HUES48 (cell line): ENCODE measurements around the gene TPD52L2.

ENCODE experiments used
- H3K27ac ChIP-seq: one replicate; pipeline ENCODE4 v1.7.0; 2013; ENCODE audit warnings: low read depth, low read length, inconsistent platforms
- H3K27me3 ChIP-seq: 2 replicates; pipeline ENCODE4 v1.6.1; 2013; ENCODE audit warnings: mild to moderate bottlenecking, low read length; ENCODE audit not compliant: control insufficient read depth, insufficient read depth
- H3K36me3 ChIP-seq: 2 replicates; pipeline ENCODE4 v1.6.1; 2013; ENCODE audit warnings: low read length; ENCODE audit not compliant: control insufficient read depth, insufficient read depth
- H3K4me1 ChIP-seq: 2 replicates; pipeline ENCODE4 v1.6.1; 2013; ENCODE audit warnings: mild to moderate bottlenecking, low read length; ENCODE audit not compliant: control insufficient read depth, insufficient read depth
- H3K4me3 ChIP-seq: 2 replicates; pipeline ENCODE4 v1.5.1; 2013; ENCODE audit warnings: mild to moderate bottlenecking, low read depth, low read length
- H3K9ac ChIP-seq: 2 replicates; pipeline ENCODE4 v1.6.1; 2013; ENCODE audit warnings: mild to moderate bottlenecking, low read depth, low read length, moderate library complexity
- H3K9me3 ChIP-seq: 2 replicates; pipeline ENCODE4 v1.6.1; 2013; ENCODE audit warnings: low read length; ENCODE audit not compliant: control insufficient read depth, insufficient read depth

TPD52L2 gene

DNA sequence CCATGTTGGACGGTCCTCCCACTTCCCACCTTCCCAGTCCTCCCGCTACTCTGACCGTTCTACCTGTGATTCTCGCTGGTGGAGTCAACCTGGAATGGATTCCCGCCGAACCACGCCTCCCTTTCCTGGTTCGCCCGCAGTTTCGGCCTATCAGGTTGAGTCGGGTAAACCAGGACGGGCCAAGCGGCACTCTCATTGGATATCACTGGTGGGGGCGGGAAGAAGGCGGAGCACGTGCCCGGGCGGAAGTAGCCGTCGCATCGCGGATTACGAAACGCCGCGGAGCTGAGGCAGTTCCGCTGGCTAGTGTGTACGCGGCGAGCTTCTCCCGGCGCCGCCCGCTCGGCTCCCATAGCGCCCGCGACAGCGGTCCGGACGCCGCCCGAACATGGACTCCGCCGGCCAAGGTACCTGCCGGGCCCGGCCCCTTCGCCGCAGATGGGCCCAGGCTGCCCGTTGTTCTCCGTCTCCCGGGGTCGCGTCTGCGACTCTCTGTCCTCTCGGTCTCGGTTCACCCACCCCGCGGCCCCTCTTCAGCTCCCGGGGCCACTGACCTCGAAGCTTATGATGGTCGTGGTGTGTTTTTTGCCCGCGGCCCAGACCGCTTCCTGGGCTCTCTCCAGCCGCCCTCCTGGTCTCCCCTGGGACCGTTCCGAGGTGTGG, at the start of gene TPD52L2:
Gene TPD52L2, plus strand, starts transcription at position 293 of the 663 bp plus-strand sequence. Its CDS starts 96 bp downstream, at position 389.
- Histone ChIP-seq H3K9ac (peak within 1 kb of the TSS; percentile 81), H3K4me1 (peaks cover 10% of the 10 kb centered on the region), H3K36me3 (peaks cover 36% of the 10 kb centered on the region), H3K4me3 (peak within 1 kb of the TSS; percentile 82), H3K27me3 (no peaks in the 10 kb centered on the region), H3K9me3 (no peaks in the 10 kb centered on the region), H3K27ac (peak within 1 kb of the TSS; percentile 87)

GRCh38 chr20:63815615-63816253, 49.3 kb upstream of the TPD52L2 start:
- H3K27me3 ChIP-seq, result no peaks in the 10 kb centered on the region
- no peak overlapping the region for H3K9ac ChIP-seq
- H3K36me3 ChIP-seq, result no peaks in the 10 kb centered on the region

DNA sequence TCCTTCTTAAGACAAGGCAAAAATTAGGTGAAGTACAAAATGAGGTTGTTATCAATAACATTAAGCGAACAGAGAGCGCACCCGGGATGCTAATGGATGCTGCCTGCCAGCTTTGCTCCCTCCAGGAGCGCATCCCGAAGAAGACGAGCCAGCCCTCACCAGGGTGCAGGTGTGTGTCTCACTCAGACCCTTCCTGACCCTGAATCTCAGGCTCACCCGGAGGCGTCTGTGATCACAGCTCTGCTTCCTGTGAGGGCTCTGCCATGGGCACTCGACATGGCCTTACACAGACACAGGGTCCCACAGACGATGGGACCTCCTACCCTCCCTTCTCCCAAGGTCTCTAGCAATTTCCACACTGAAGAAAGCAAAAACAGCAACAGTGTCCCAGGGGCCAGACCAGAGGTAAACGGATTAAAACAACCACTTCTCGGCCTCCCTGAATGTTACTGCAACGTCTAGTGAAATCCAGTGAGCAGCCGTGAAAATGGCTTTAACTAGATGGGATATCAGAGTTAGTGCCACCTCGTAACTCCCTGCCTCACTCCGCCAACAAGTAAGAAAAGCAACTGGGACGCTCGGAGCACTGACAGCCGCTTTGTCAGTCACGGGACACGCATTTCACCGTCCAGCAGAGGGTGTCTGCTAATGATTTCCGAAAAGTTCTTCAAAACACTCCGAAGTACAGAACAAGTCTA, 45.7 kb upstream of the TPD52L2 start:
- Histone ChIP-seq H3K9ac (no peak overlapping the region), H3K4me3 (no peak overlapping the region), H3K27ac (no peak overlapping the region), H3K4me1 (no peaks in the 10 kb centered on the region), H3K27me3 (no peaks in the 10 kb centered on the region), H3K9me3 (no peaks in the 10 kb centered on the region), H3K36me3 (no peaks in the 10 kb centered on the region)

More at GRCh38 chr20:63815615-63816253, 49.3 kb upstream of the TPD52L2 start:
- H3K9me3 ChIP-seq, result no peaks in the 10 kb centered on the region
- H3K27ac ChIP-seq, result no peak overlapping the region
- H3K4me1 ChIP-seq, result no peaks in the 10 kb centered on the region
- no peak overlapping the region for H3K4me3 ChIP-seq

DNA sequence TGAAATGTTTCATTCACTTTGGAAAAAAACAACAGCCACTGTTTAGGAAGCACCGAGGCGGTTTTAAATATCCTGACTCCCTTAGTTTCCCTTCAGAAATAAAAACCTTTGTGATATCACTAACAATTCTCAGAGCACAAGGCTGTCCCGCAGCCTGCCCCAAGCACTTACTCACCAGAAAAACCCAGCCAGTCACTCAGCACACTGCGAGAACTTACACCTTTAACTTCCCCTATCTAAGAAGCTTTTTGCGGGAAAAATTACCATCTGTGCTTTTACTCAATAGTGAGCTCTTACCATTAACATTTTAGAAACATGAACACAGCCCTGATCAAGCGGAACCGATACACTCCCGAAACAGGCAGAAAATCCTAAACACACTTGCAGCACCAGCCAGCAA, 43.3 kb upstream of the TPD52L2 start:
- no peaks in the 10 kb centered on the region for H3K27me3 ChIP-seq
- H3K4me1 ChIP-seq, result no peaks in the 10 kb centered on the region
- no peak overlapping the region for H3K27ac ChIP-seq
- H3K36me3 ChIP-seq, result no peaks in the 10 kb centered on the region
- no peak overlapping the region for H3K4me3 ChIP-seq
- H3K9me3 ChIP-seq, result no peaks in the 10 kb centered on the region
- no peak overlapping the region for H3K9ac ChIP-seq

GRCh38 chr20:63822276-63822696, 42.8 kb upstream of the TPD52L2 start:
- no peak overlapping the region for H3K9ac ChIP-seq
- no peak overlapping the region for H3K4me3 ChIP-seq

GRCh38 chr20:63823691-63824311, 41.3 kb upstream of the TPD52L2 start:
- no peaks in the 10 kb centered on the region for H3K36me3 ChIP-seq
- H3K4me1 ChIP-seq, result 0 out of 2 replicates have a peak, but pooled peaks cover 4% of the 10 kb centered on the region
- no peak overlapping the region for H3K9ac ChIP-seq
- H3K9me3 ChIP-seq, result no peaks in the 10 kb centered on the region
- H3K27ac ChIP-seq, result no peak overlapping the region
- no peak overlapping the region for H3K4me3 ChIP-seq
- 0 out of 2 replicates have a peak, but pooled peaks cover 3% of the 10 kb centered on the region for H3K27me3 ChIP-seq

More at GRCh38 chr20:63822276-63822696, 42.8 kb upstream of the TPD52L2 start:
- no peaks in the 10 kb centered on the region for H3K9me3 ChIP-seq
- no peaks in the 10 kb centered on the region for H3K36me3 ChIP-seq
- H3K27ac ChIP-seq, result no peak overlapping the region
- no peaks in the 10 kb centered on the region for H3K27me3 ChIP-seq
- H3K4me1 ChIP-seq, result no peaks in the 10 kb centered on the region

DNA sequence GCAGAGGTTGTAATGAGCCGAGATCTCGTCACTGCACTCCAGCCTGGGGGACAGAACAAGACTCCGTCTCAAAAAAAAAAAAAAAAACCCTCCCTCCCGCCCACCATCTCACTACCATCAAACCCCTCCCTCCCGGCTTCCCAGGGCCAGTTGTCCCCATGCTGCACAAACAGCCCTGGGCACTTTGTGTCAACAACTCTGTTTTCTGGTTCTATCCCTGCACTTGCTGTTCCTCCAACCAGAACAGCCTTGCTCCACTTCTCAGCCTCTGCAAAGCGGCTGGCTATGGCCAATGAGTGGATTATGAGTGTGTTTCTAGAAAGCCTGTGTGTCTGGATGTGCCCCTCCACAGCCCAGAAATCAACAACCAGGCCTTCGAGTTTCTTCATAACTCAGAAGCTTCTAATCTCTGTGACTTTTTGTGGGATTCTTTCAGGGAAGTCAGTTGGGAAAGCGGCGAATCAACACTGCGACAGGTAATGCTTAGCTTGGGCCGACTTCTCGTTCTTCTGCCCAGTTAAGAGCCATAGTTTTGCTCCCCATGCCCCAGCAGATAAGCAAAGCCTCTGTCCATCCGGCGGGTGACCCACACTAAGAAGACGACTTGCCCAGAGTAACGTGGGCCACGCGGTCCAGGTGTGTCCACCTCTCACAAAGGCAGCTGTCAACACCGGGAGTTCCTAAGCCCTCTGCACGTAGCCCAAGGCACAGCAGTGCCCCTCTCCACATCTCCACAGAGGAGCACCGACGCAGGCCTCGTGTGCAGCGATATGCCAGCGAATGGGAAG, 39.5 kb upstream of the TPD52L2 start:
- Histone ChIP-seq H3K36me3 (no peaks in the 10 kb centered on the region), H3K27me3 (peaks cover 15% of the 10 kb centered on the region), H3K4me1 (peaks cover 14% of the 10 kb centered on the region), H3K4me3 (no peak overlapping the region), H3K9ac (no peak overlapping the region), H3K27ac (no peak overlapping the region), H3K9me3 (no peaks in the 10 kb centered on the region)

DNA sequence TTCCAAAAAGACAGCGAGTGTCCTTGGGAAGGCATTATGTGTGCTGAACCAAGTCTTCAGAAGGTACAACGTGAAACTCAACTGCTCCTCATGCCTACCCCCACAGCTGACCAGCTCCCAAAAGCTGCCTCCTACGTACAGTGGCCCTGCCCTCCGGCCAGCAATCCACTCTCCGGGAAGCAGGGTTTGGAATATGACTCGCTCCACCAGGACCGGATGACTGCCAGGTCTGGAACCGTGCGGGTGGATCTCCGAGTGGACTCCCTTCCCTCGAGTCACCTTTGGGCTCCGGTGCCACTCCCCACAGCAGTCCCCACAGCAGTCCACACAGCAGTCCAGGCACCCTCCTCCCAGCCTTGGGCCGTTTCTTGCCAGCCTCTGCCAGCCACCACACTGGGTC, 38.3 kb upstream of the TPD52L2 start:
- H3K27me3 ChIP-seq, result peaks cover 19% of the 10 kb centered on the region

DNA sequence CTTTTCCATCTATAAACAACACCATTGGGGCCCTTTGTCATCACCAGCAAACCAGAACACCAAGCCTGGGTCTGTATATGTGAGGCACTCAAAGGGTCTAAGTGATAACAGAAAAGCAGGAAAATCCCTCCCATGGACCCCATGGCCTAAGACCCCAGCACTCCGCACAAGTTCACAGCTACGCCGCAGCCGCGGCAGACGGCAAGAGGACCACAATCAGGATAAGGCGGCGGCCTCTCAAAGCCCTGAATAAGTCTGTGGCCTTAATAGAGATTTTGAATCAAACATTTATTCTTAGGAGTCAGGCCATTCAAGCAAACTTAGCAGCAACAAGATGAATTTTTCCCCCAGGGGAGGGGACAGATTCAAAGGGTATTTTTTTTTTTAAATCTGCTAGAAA, 36.9 kb upstream of the TPD52L2 start:
- Histone ChIP-seq H3K27ac (no peak overlapping the region), H3K4me3 (no peak overlapping the region), H3K9ac (no peak overlapping the region), H3K4me1 (peaks cover 14% of the 10 kb centered on the region), H3K27me3 (peaks cover 33% of the 10 kb centered on the region), H3K36me3 (no peaks in the 10 kb centered on the region), H3K9me3 (no peaks in the 10 kb centered on the region)

More for the DNA sequence above, 38.3 kb upstream of the TPD52L2 start:
- Histone ChIP-seq H3K4me3 (no peak overlapping the region), H3K9ac (no peak overlapping the region), H3K9me3 (no peaks in the 10 kb centered on the region), H3K36me3 (no peaks in the 10 kb centered on the region), H3K27ac (no peak overlapping the region), H3K4me1 (peaks cover 14% of the 10 kb centered on the region)

DNA sequence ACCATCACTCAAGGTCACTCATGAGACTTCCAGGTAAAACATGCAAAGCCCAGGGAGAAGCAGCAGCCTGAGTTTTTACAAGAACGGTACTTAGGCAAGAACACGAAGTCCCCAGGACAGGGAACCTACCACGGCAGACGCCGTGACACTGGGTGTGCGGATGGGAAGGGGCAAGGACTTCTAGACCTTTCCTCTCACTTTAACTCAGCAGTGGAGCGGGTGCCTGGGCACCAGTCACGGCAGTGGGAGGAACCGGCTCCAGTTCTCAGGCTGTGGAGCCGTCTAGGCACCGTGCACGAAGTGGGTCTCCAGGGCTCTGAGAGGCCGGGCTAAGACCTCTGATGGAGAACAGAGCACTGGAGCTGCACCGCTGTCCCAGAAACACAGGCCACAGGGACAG, 36.5 kb upstream of the TPD52L2 start:
- Histone ChIP-seq H3K4me1 (peaks cover 14% of the 10 kb centered on the region), H3K9me3 (no peaks in the 10 kb centered on the region), H3K27me3 (peaks cover 33% of the 10 kb centered on the region), H3K4me3 (no peak overlapping the region), H3K36me3 (no peaks in the 10 kb centered on the region), H3K9ac (no peak overlapping the region), H3K27ac (peak overlapping the region; percentile 9)
